Measurements from ENCODE around the gene CERT1.
"Not testable (repeated sequence)": the region's sequence is repeated elsewhere in the genome, so short reads cannot be mapped to it uniquely, and the experiment has no call there.

Gene CERT1

DNA sequence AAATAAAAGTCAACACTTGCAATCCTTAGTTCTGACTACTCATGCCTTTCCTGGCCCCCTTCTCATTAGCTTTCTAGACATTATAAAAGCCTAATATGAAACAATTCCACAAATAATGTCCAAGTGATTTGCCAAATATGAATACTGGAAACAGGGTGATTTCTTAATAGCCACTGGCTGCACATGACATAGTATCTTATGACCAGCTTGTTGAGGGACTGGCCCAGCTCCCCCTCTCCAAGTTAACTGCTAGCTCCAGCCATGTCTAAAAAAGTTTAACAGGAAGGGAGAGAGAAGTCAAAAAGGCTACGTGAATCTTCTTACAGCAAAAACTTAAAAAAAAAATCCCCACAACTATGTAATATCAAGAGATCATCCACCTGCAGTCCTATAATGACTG, 1.5 kb downstream of the CERT1 start:
- H3K4me1 ChIP-seq (ENCODE audit: insufficient read depth, low read length, poor library complexity, severe bottlenecking): peaks cover 62% of the 10 kb centered on the region
- no peaks in the 10 kb centered on the region for H3K9me2 ChIP-seq (replicated peaks; ENCODE audit: low read depth, low read length)
- H4K20me1 ChIP-seq (ENCODE audit: insufficient read depth, low read length, poor library complexity, severe bottlenecking): peaks cover 49% of the 10 kb centered on the region
- peak overlapping the region; percentile 88 for H3K9ac ChIP-seq (ENCODE audit: low read depth, low read length, poor library complexity, severe bottlenecking)
- peaks cover 91% of the 10 kb centered on the region for H3K79me2 ChIP-seq (ENCODE audit: insufficient read depth, low read length)
- no peak overlapping the region for H2AFZ ChIP-seq (ENCODE audit: low read length)
- 0 out of 2 replicates have a peak, but pooled peaks cover 2% of the 10 kb centered on the region for H3F3A ChIP-seq (ENCODE audit: low read depth)
- H3K9me3 ChIP-seq (ENCODE audit: insufficient read depth, low read depth, low read length): no peaks in the 10 kb centered on the region
- H3K4me2 ChIP-seq (ENCODE audit: low read depth, low read length, poor library complexity, severe bottlenecking): peak overlapping the region; percentile 96
- peak overlapping the region; percentile 82 for H3K4me3 ChIP-seq (ENCODE audit: low read length, poor library complexity, severe bottlenecking)
- TF ChIP-seq EZH2phosphoT487 (IDR thresholded peaks at IDR 0.05; ENCODE audit: borderline replicate concordance): no peak
- TF ChIP-seq, protein P1, sequence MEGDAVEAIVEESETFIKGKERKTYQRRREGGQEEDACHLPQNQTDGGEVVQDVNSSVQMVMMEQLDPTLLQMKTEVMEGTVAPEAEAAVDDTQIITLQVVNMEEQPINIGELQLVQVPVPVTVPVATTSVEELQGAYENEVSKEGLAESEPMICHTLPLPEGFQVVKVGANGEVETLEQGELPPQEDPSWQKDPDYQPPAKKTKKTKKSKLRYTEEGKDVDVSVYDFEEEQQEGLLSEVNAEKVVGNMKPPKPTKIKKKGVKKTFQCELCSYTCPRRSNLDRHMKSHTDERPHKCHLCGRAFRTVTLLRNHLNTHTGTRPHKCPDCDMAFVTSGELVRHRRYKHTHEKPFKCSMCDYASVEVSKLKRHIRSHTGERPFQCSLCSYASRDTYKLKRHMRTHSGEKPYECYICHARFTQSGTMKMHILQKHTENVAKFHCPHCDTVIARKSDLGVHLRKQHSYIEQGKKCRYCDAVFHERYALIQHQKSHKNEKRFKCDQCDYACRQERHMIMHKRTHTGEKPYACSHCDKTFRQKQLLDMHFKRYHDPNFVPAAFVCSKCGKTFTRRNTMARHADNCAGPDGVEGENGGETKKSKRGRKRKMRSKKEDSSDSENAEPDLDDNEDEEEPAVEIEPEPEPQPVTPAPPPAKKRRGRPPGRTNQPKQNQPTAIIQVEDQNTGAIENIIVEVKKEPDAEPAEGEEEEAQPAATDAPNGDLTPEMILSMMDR (conservative IDR thresholded peaks at IDR 0.05; ENCODE audit: low read length): no peak
- no peaks in the 10 kb centered on the region for H3K27me3 ChIP-seq (ENCODE audit: insufficient read depth, low read length, poor library complexity, severe bottlenecking)
- H3K36me3 ChIP-seq (ENCODE audit: insufficient read depth, low read length): no peaks in the 10 kb centered on the region

DNA sequence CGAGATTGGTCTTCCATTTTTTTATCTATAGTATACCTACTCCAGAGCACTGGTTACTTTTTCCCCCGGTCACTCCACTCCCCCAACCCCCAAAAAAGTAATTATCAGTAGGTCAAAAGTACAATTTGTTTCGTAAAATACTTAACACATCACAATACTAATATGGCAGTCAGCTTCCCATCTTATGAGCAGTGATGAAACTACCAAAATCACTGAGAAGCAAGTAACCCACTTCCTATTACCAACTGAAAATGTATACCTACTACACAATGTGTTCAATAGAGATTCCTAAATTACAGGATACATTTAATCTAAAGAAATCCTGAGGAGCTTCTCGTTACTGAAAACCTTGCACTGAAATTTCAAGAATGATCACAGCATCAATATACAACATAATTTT, 1.9 kb downstream of the CERT1 start:
- Histone ChIP-seq H3K27me3 (ENCODE audit: insufficient read depth, low read length, poor library complexity, severe bottlenecking) (no peaks in the 10 kb centered on the region), H2AFZ (ENCODE audit: low read length) (no peak overlapping the region), H3K9me3 (ENCODE audit: insufficient read depth, low read depth, low read length) (no peaks in the 10 kb centered on the region), H3K9ac (ENCODE audit: low read depth, low read length, poor library complexity, severe bottlenecking) (peak overlapping the region; percentile 88), H3F3A (ENCODE audit: low read depth) (0 out of 2 replicates have a peak, but pooled peaks cover 2% of the 10 kb centered on the region), H4K20me1 (ENCODE audit: insufficient read depth, low read length, poor library complexity, severe bottlenecking) (peaks cover 48% of the 10 kb centered on the region), H3K4me2 (ENCODE audit: low read depth, low read length, poor library complexity, severe bottlenecking) (peak overlapping the region; percentile 96), H3K79me2 (ENCODE audit: insufficient read depth, low read length) (peaks cover 91% of the 10 kb centered on the region), H3K4me3 (ENCODE audit: low read length, poor library complexity, severe bottlenecking) (peak overlapping the region; percentile 82), H3K9me2 (replicated peaks; ENCODE audit: low read depth, low read length) (no peaks in the 10 kb centered on the region), H3K36me3 (ENCODE audit: insufficient read depth, low read length) (0 out of 2 replicates have a peak, but pooled peaks cover 1% of the 10 kb centered on the region), H3K4me1 (ENCODE audit: insufficient read depth, low read length, poor library complexity, severe bottlenecking) (peaks cover 64% of the 10 kb centered on the region)
- TF ChIP-seq EZH2phosphoT487 (IDR thresholded peaks at IDR 0.05; ENCODE audit: borderline replicate concordance): no peak
- TF ChIP-seq, protein P1 (conservative IDR thresholded peaks at IDR 0.05; ENCODE audit: low read length): no peak

DNA sequence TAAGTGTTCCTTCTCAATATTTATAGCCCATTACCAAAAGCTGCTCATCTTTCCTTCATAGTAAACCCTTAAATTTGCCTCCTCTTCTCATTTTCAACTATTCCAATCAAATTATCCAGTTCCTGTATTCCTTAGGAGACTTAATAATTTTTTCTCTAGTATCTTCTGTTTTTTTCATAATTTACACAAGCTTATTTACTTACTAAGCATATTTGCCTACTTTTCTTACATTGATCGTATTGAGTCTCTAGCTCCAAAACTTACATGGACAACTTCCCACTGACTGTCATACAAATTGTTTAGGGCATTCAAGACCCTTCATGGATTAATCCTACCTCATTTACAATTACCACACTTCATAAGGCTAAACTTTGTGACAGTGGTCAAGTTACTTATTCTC, 3.6 kb downstream of the CERT1 start:
- Histone ChIP-seq H3K4me3 (ENCODE audit: low read length, poor library complexity, severe bottlenecking) (peak overlapping the region; percentile 82), H3K9ac (ENCODE audit: low read depth, low read length, poor library complexity, severe bottlenecking) (peak overlapping the region; percentile 88), H3K4me2 (ENCODE audit: low read depth, low read length, poor library complexity, severe bottlenecking) (peak overlapping the region; percentile 96), H3K4me1 (ENCODE audit: insufficient read depth, low read length, poor library complexity, severe bottlenecking) (peaks cover 58% of the 10 kb centered on the region), H3K36me3 (ENCODE audit: insufficient read depth, low read length) (peaks cover 7% of the 10 kb centered on the region; the same call in 1 of the 2 replicates), H4K20me1 (ENCODE audit: insufficient read depth, low read length, poor library complexity, severe bottlenecking) (peaks cover 38% of the 10 kb centered on the region), H3K79me2 (ENCODE audit: insufficient read depth, low read length) (peaks cover 89% of the 10 kb centered on the region), H3K27me3 (ENCODE audit: insufficient read depth, low read length, poor library complexity, severe bottlenecking) (no peaks in the 10 kb centered on the region), H3K9me2 (replicated peaks; ENCODE audit: low read depth, low read length) (no peaks in the 10 kb centered on the region), H2AFZ (ENCODE audit: low read length) (no peak overlapping the region), H3K9me3 (ENCODE audit: insufficient read depth, low read depth, low read length) (no peaks in the 10 kb centered on the region), H3F3A (ENCODE audit: low read depth) (0 out of 2 replicates have a peak, but pooled peaks cover 2% of the 10 kb centered on the region)
- TF ChIP-seq, protein P1 (conservative IDR thresholded peaks at IDR 0.05; ENCODE audit: low read length): no peak
- TF ChIP-seq EZH2phosphoT487 (IDR thresholded peaks at IDR 0.05; ENCODE audit: borderline replicate concordance): no peak

DNA sequence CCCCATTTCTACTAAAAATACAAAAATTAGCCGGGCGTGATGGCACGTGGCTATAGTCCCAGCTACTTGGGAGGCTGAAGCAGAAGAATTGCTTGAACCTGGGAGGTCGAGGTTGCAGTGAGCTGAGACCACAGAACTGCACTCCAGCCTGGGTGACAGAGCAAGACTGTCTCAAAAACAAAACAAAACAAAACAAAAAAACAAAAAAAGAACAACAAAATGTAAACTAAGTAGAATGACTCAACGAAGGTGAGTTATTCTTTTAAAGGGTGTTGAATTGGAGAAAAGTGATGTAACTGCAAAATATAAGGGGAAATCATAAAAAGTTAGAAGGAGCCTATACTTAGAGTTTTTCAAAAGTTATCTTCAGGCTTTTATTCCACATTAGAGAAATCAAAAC, 6.3 kb downstream of the CERT1 start:
- not testable (repeated sequence) for H3K27me3 ChIP-seq (ENCODE audit: insufficient read depth, low read length, poor library complexity, severe bottlenecking); H2AFZ ChIP-seq (ENCODE audit: low read length); H3K9me3 ChIP-seq (ENCODE audit: insufficient read depth, low read depth, low read length); H3K9ac ChIP-seq (ENCODE audit: low read depth, low read length, poor library complexity, severe bottlenecking); H3F3A ChIP-seq (ENCODE audit: low read depth); H3K9me2 ChIP-seq (replicated peaks; ENCODE audit: low read depth, low read length)
- Histone ChIP-seq H3K4me2 (ENCODE audit: low read depth, low read length, poor library complexity, severe bottlenecking) (peak overlapping the region; percentile 96), H3K4me3 (ENCODE audit: low read length, poor library complexity, severe bottlenecking) (peak overlapping the region; percentile 82), H3K79me2 (ENCODE audit: insufficient read depth, low read length) (peaks cover 92% of the 10 kb centered on the region), H3K4me1 (ENCODE audit: insufficient read depth, low read length, poor library complexity, severe bottlenecking) (peaks cover 65% of the 10 kb centered on the region), H3K36me3 (ENCODE audit: insufficient read depth, low read length) (peaks cover 14% of the 10 kb centered on the region; the same call in 1 of the 2 replicates), H4K20me1 (ENCODE audit: insufficient read depth, low read length, poor library complexity, severe bottlenecking) (peaks cover 45% of the 10 kb centered on the region)

DNA sequence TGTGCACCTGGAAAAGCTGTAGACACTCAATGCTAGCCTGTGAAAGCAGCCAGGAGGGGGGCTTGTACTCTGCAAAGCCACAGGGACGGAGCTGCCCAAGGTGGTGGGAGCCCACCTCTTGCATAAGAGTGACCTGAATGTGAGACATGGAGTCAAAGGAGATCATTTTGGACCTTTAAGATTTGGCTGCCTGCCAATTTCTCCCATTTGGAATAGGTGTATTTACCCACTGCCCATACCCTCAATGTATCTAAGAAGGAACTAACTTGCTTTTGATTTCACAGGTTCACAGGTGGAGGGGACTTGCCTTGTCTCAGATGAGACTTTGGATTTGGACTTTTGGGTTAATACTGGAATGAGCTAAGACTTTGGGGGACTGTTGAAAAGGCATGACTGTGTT, 12.6 kb downstream of the CERT1 start:
- Histone ChIP-seq H3K36me3 (ENCODE audit: insufficient read depth, low read length) (peaks cover 36% of the 10 kb centered on the region), H3K4me1 (ENCODE audit: insufficient read depth, low read length, poor library complexity, severe bottlenecking) (peaks cover 26% of the 10 kb centered on the region), H3K79me2 (ENCODE audit: insufficient read depth, low read length) (peaks cover 52% of the 10 kb centered on the region), H4K20me1 (ENCODE audit: insufficient read depth, low read length, poor library complexity, severe bottlenecking) (peaks cover 23% of the 10 kb centered on the region)
- H3K9me2 ChIP-seq (replicated peaks; ENCODE audit: low read depth, low read length); H3K9me3 ChIP-seq (ENCODE audit: insufficient read depth, low read depth, low read length); H3K27me3 ChIP-seq (ENCODE audit: insufficient read depth, low read length, poor library complexity, severe bottlenecking); H3F3A ChIP-seq (ENCODE audit: low read depth); H3K4me3 ChIP-seq (ENCODE audit: low read length, poor library complexity, severe bottlenecking); H2AFZ ChIP-seq (ENCODE audit: low read length); H3K4me2 ChIP-seq (ENCODE audit: low read depth, low read length, poor library complexity, severe bottlenecking); H3K9ac ChIP-seq (ENCODE audit: low read depth, low read length, poor library complexity, severe bottlenecking): not testable (repeated sequence)
